HCT116 (cell line): Measurements from ENCODE around the gene SPACA9. TPM values are rescaled to one million over a fixed set of nuclear protein-coding genes. Genes with fewer than 3 reads are reported as not detected.

ENCODE experiments used
- ATAC-seq: fragments of 200-7000 bp; cut with Tn5 transposase; 2 replicates; pipeline ENCODE4 v1.9.1; 2020; ENCODE audit warnings: mild to moderate bottlenecking, moderate library complexity
- BruUV-seq: library from RNA; stranded (reverse); fragments of 400-500 nt; replicated peaks from 2 replicates; lab custom pipeline; 2021; lab: Mats Ljungman, UMichigan
- CTCF ChIA-PET: fragments of 300-600 bp; sonication (Branson Sonifier 250); formaldehyde crosslinking; loops from one replicate; lab custom pipeline; 2021; ENCODE audit warnings: antibody characterized with exemption; lab: Charles Lee
- POLR2A ChIA-PET: fragments of 300-600, 350-600 bp; sonication (Branson Sonifier 250); formaldehyde crosslinking; loops from one replicate; lab custom pipeline; 2021; ENCODE audit warnings: antibody characterized with exemption; lab: Charles Lee
- RAD21 ChIA-PET, 2 experiments: fragments of 300-600 bp; sonication (Branson Sonifier 250); formaldehyde crosslinking; loops; one replicate each; lab custom pipeline; 2023; ENCODE audit warnings: low total read pairs in 2 of 2; ENCODE audit not compliant: uncharacterized antibody in 2 of 2, unreplicated experiment in 2 of 2, low non-redundant PET in 1 of 2; lab: Charles Lee
- DNase-seq: peaks from one replicate; pipeline ENCODE4 v3.0.0-alpha.2; 2010; ENCODE audit warnings: low read depth, low spot score
- H2AFZ ChIP-seq: fragments of 200-600 bp; shearing (Covaris generic), sonication (generic); 2 replicates; pipeline ENCODE4 v1.6.1; 2017; ENCODE audit warnings: low read depth, mixed run types, mixed read lengths, antibody characterized with exemption, low read length; ENCODE audit not compliant: poor library complexity, severe bottlenecking
- H3K27ac ChIP-seq: 2 replicates; pipeline ENCODE4 v1.5.1; 2012; ENCODE audit warnings: low read depth, low read length
- H3K27me3 ChIP-seq: fragments of 200-600 bp; sonication (generic); 2 replicates; pipeline ENCODE4 v1.6.1; 2016; ENCODE audit warnings: mixed run types, low read length, mixed read lengths; ENCODE audit not compliant: insufficient read depth
- H3K36me3 ChIP-seq, 2 experiments: fragments of 200-500 bp in 1 of 2; fragments of 200-600 bp in 1 of 2; sonication (Bioruptor generic) in 1 of 2; sonication (generic) in 1 of 2; 2 replicates each; pipeline versions ENCODE4 v1.5.1 to v1.6.1; 2014 to 2016; ENCODE audit warnings: low read length in 2 of 2, inconsistent platforms in 1 of 2, mixed read lengths in 1 of 2, mixed run types in 1 of 2; ENCODE audit not compliant: insufficient read depth in 2 of 2, control insufficient read depth in 1 of 2
- H3K4me1 ChIP-seq, 2 experiments: fragments of 200-600 bp in 1 of 2; sonication (generic) in 1 of 2; 2 replicates each; pipeline versions ENCODE4 v1.5.1 to v1.6.1; 2012 to 2017; ENCODE audit warnings: low read length in 2 of 2, inconsistent platforms in 1 of 2, mild to moderate bottlenecking in 1 of 2, mixed read lengths in 1 of 2, mixed run types in 1 of 2, moderate library complexity in 1 of 2; ENCODE audit not compliant: insufficient read depth in 2 of 2, control insufficient read depth in 1 of 2
- H3K4me2 ChIP-seq: fragments of 200-600 bp; sonication (generic); 2 replicates; pipeline ENCODE4 v1.6.1; 2017; ENCODE audit warnings: mixed run types, low read length, mixed read lengths
- H3K4me3 ChIP-seq, 2 experiments: fragments of 200-600 bp in 1 of 2; sonication (generic) in 1 of 2; replicated peaks in 1 of 2; 2 replicates each; pipeline ENCODE4 v1.5.1; 2011 to 2016; ENCODE audit warnings: low read length in 2 of 2, control low read depth in 1 of 2, low read depth in 1 of 2, mild to moderate bottlenecking in 1 of 2, mixed read lengths in 1 of 2, mixed run types in 1 of 2
- H3K79me2 ChIP-seq: fragments of 200-600 bp; sonication (generic); 2 replicates; pipeline ENCODE4 v1.6.1; 2017; ENCODE audit warnings: mild to moderate bottlenecking, mixed run types, low read length, moderate library complexity, mixed read lengths; ENCODE audit not compliant: insufficient read depth
- H3K9ac ChIP-seq: fragments of 200-600 bp; sonication (generic); 2 replicates; pipeline ENCODE4 v1.6.1; 2016; ENCODE audit warnings: low read length, mixed read lengths
- H3K9me2 ChIP-seq: fragments of 200-600 bp; sonication (generic), shearing (Covaris generic); 2 replicates; pipeline ENCODE4 v1.6.1; 2017; ENCODE audit warnings: mixed run types, mild to moderate bottlenecking, moderate library complexity; ENCODE audit not compliant: insufficient read depth
- H3K9me3 ChIP-seq, 2 experiments: fragments of 200-500 bp in 1 of 2; fragments of 200-600 bp in 1 of 2; sonication (Bioruptor generic) in 1 of 2; sonication (generic) in 1 of 2; 2 replicates each; pipeline ENCODE4 v1.6.1; 2014 to 2017; ENCODE audit warnings: low read length in 2 of 2, mixed read lengths in 2 of 2, inconsistent platforms in 1 of 2, low read depth in 1 of 2, mild to moderate bottlenecking in 1 of 2, mixed run types in 1 of 2, moderate library complexity in 1 of 2; ENCODE audit not compliant: control insufficient read depth in 1 of 2, insufficient read depth in 1 of 2
- H4K20me1 ChIP-seq: fragments of 200-600 bp; sonication (generic), shearing (Covaris generic); 2 replicates; pipeline ENCODE4 v1.6.1; 2017; ENCODE audit warnings: mixed run types, mild to moderate bottlenecking, moderate library complexity; ENCODE audit not compliant: insufficient read depth
- CBX3 ChIP-seq: IDR thresholded peaks from 2 replicates; pipeline ENCODE4 v1.6.1; 2012; ENCODE audit warnings: low read depth
- CEBPB ChIP-seq: IDR thresholded peaks from 2 replicates; pipeline ENCODE4 v1.6.1; 2012; ENCODE audit warnings: low read depth
- EGR1 ChIP-seq: IDR thresholded peaks from 2 replicates; pipeline ENCODE4 v1.6.1; 2012; ENCODE audit warnings: low read depth
- ELF1 ChIP-seq: IDR thresholded peaks from 2 replicates; pipeline ENCODE4 v1.6.1; 2012; ENCODE audit warnings: low read depth, borderline replicate concordance
- EZH2phosphoT487 ChIP-seq: fragments of 200-600 bp; IDR thresholded peaks from 2 replicates; pipeline ENCODE4 v1.6.1; 2018; ENCODE audit warnings: antibody characterized with exemption, borderline replicate concordance
- FOSL1 ChIP-seq: IDR thresholded peaks from 2 replicates; pipeline ENCODE4 v1.6.1; 2012; ENCODE audit warnings: low read depth
- JUND ChIP-seq: IDR thresholded peaks from 2 replicates; pipeline ENCODE4 v1.6.1; 2012
- POLR2A ChIP-seq: IDR thresholded peaks from 2 replicates; pipeline ENCODE4 v1.7.0; 2011; ENCODE audit warnings: borderline replicate concordance; ENCODE audit not compliant: insufficient read depth, insufficient read length; ENCODE audit errors: extremely low read depth
- RAD21 ChIP-seq: IDR thresholded peaks from 2 replicates; pipeline ENCODE4 v1.6.1; 2012; ENCODE audit warnings: low read depth, mild to moderate bottlenecking
- REST ChIP-seq: IDR thresholded peaks from 2 replicates; pipeline ENCODE4 v1.6.1; 2012; ENCODE audit warnings: low read depth
- SIN3A ChIP-seq: IDR thresholded peaks from 2 replicates; pipeline ENCODE4 v1.6.1; 2012; ENCODE audit warnings: low read depth
- SP1 ChIP-seq: IDR thresholded peaks from 2 replicates; pipeline ENCODE4 v1.6.1; 2012; ENCODE audit warnings: low read depth
- SRF ChIP-seq: IDR thresholded peaks from 2 replicates; pipeline ENCODE4 v1.6.1; 2012; ENCODE audit warnings: low read depth
- YY1 ChIP-seq: IDR thresholded peaks from 2 replicates; pipeline ENCODE4 v1.6.1; 2011; ENCODE audit warnings: low read length, low read depth, moderate library complexity, mild to moderate bottlenecking; ENCODE audit not compliant: insufficient replicate concordance; ENCODE audit errors: extremely low read depth
- ZBTB33 ChIP-seq: IDR thresholded peaks from 2 replicates; pipeline ENCODE4 v1.6.1; 2011; ENCODE audit warnings: mild to moderate bottlenecking, low read length, moderate library complexity; ENCODE audit not compliant: insufficient replicate concordance; ENCODE audit errors: extremely low read depth
- intact Hi-C: fragments of 100-400 bp; cut with micrococcal nuclease; formaldehyde crosslinking; loops from 2 replicates; pipeline ENCODE4 v1.10.0; 2022
- total RNA-seq: library from RNA; stranded (reverse); gene quantifications from one replicate; pipeline ENCODE4 v1.2.1, GENCODE V29; 2021; ENCODE audit not compliant: unreplicated experiment

SPACA9 gene
- total RNA-seq, 1 experiment from 2014 or later: 8.0 TPM

GRCh38 chr9:132864691-132865090, 14.0 kb upstream of the SPACA9 start:
- RAD21 ChIA-PET: no interaction called here
- Histone ChIP-seq H3K9me2 (no peaks in the 10 kb centered on the region), H3K27ac (no peak overlapping the region), H2AFZ (no peak overlapping the region), H3K36me3 (no peaks in the 10 kb centered on the region), H3K9ac (no peak overlapping the region), H3K4me1 (no peaks in the 10 kb centered on the region), H3K9me3 (no peaks in the 10 kb centered on the region), H3K4me3 (no peak overlapping the region), H4K20me1 (no peaks in the 10 kb centered on the region)
- DNase-seq: no peak
- BruUV-seq: no TSS peak
- no peak for TF ChIP-seq RAD21
- TF ChIP-seq JUND: no peak
- TF ChIP-seq SRF: no peak
- no peak for TF ChIP-seq FOSL1
- TF ChIP-seq, all 23 proteins: peak for 0
- Histone ChIP-seq H3K4me2 (no peak overlapping the region), H3K79me2 (no peaks in the 10 kb centered on the region), H3K27me3 (peaks cover 4% of the 10 kb centered on the region; the same call in 1 of the 2 replicates)
- CTCF ChIA-PET: no interaction called here
- POLR2A ChIA-PET: no interaction called here
- intact Hi-C loops: no loop called here
- no peak for ATAC-seq

- RAD21 ChIA-PET: no interaction called here
- ATAC-seq: no peak
- CTCF ChIA-PET: no interaction called here
- TF ChIP-seq POLR2A (no peak), YY1 (no peak), FOSL1 (no peak), ELF1 (no peak), SIN3A (no peak), SP1 (no peak), EGR1 (no peak), CEBPB (no peak), EZH2phosphoT487 (no peak), REST (no peak), CBX3 (no peak), SRF (no peak), ZBTB33 (no peak)
Observed at GRCh38 chr9:132866898-132867297, 11.8 kb upstream of the SPACA9 start.

More at GRCh38 chr9:132866898-132867297, 11.8 kb upstream of the SPACA9 start:
- intact Hi-C loops: no loop called here
- Histone ChIP-seq H3K9me2 (no peaks in the 10 kb centered on the region), H3K27me3 (no peaks in the 10 kb centered on the region), H3K36me3 (no peaks in the 10 kb centered on the region), H3K9me3 (no peaks in the 10 kb centered on the region), H2AFZ (no peak overlapping the region), H4K20me1 (no peaks in the 10 kb centered on the region), H3K4me1 (no peaks in the 10 kb centered on the region), H3K79me2 (no peaks in the 10 kb centered on the region), H3K9ac (no peak overlapping the region), H3K4me2 (no peak overlapping the region), H3K4me3 (no peak overlapping the region), H3K27ac (no peak overlapping the region)
- no TSS peak for BruUV-seq
- POLR2A ChIA-PET: no interaction called here
- no peak for DNase-seq
